ENCODE data around the gene TNFRSF4. TPM values are rescaled to one million over a fixed set of nuclear protein-coding genes. Genes with fewer than 3 reads are reported as not detected.

Gene TNFRSF4
- total RNA-seq, 2 donors from 2014 or later, result 1.2 to 2.3 TPM

DNA sequence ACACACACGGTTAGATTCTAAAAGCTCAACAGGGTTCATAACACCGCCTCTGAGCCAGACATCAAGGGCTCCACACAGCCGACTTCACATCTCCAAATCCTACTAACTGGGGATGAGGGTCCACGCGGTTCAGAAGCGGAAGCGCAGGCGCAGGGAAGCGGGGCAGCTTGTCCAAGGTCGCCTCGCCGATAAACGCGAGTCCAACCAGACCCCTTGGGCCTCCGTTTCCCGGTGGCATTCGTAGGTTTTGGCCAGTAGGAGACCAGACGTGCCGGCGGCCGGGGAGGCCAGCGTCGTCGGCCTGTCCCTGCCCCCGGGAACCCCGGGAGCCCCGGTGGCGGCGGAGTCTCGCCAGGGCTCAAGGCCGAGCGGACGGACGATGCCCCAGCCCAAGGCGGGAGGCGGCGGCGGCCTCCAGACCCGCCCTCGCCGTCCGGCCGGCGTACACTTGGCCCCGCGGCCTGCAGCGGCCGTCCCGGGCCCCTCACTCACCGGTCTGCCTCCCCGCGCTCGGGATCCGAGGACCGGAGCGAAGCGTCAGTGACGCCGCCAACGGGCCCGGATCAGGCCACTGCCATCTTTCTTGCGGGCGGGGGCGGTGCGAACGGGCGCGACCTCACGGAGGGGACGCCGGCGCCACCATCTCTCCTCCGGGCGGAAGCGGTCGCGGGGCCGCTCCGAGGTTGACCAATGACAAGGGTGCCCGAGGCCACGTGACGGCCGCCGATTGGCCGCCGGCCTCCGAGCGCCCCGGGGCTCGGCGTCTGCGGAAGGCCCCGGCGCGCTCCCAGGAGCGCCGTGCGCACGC lies 17.7 kb upstream of the TNFRSF4 start, which contains the start of gene SDF4:
TSS of gene SDF4 (minus strand) at position 602 of the 808 bp plus-strand sequence. CDS start 3,229 bp downstream, outside the sequence.
- no peaks in the 10 kb centered on the region for H3K9me3 ChIP-seq
- H3K27ac ChIP-seq, result peak within 1 kb of the TSS; percentile 90
- H3K4me1 ChIP-seq, result peaks cover 14% of the 10 kb centered on the region
- H3K4me3 ChIP-seq, result peak within 1 kb of the TSS; percentile 93
- no peaks in the 10 kb centered on the region for H3K27me3 ChIP-seq
- peak; percentile 96 for DNase-seq
- TF ChIP-seq, protein P1, sequence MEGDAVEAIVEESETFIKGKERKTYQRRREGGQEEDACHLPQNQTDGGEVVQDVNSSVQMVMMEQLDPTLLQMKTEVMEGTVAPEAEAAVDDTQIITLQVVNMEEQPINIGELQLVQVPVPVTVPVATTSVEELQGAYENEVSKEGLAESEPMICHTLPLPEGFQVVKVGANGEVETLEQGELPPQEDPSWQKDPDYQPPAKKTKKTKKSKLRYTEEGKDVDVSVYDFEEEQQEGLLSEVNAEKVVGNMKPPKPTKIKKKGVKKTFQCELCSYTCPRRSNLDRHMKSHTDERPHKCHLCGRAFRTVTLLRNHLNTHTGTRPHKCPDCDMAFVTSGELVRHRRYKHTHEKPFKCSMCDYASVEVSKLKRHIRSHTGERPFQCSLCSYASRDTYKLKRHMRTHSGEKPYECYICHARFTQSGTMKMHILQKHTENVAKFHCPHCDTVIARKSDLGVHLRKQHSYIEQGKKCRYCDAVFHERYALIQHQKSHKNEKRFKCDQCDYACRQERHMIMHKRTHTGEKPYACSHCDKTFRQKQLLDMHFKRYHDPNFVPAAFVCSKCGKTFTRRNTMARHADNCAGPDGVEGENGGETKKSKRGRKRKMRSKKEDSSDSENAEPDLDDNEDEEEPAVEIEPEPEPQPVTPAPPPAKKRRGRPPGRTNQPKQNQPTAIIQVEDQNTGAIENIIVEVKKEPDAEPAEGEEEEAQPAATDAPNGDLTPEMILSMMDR (IDR thresholded peaks at IDR 0.05), result no peak
- intact Hi-C loops (cut with DNase I), result no loop called here
- H3K9ac ChIP-seq (ENCODE audit: low read depth in 2 of 2, low read length in 2 of 2), result peak within 1 kb of the TSS; percentile 99 to 100
- H3K36me3 ChIP-seq, result peaks cover 10% of the 10 kb centered on the region

DNA sequence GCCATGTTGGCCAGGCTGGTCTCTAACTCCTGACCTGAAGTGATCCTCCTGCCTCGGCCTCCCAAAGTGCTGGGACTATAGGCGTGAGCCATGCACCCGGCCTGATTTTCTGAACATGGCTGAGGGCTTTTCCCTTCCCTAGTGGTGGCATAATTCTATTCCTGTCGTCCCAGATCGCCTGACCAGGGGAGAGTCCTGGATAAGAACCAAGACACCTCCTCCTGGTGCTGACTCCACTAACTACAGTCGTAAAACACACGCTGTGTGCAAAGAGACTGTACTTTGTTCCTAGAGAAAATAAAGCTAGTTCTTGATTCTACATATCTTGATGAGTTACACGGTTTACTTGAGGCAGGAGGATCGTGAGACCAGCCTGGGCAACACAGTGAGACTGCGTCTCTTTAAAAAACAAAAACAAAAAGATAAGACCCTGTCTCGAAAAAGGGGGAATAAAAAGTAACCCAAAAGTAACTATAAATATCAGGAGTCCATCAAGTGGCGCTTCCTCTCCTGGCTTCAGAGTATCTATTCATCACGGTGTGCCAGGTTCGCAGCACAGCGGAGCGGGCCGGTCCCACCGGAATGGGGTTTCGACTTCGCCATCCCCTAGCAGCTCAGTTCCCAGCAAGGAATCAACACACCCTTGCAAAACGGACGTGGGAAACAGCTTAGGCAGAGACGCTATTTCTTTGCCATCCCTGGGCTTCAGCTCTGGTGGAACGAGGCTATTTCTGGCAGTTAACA lies 16.9 kb upstream of the TNFRSF4 start:
- DNase-seq, result peak; percentile 77
- Histone ChIP-seq H3K27me3 (no peaks in the 10 kb centered on the region), H3K9ac (ENCODE audit: low read depth in 2 of 2, low read length in 2 of 2) (peak overlapping the region; percentile 99 to 100), H3K4me1 (peaks cover 14% of the 10 kb centered on the region), H3K36me3 (peaks cover 10% of the 10 kb centered on the region), H3K27ac (peak overlapping the region; percentile 90), H3K9me3 (no peaks in the 10 kb centered on the region), H3K4me3 (peak overlapping the region; percentile 93)
- intact Hi-C loops (cut with DNase I), result no loop called here
- TF ChIP-seq, protein P1 (IDR thresholded peaks at IDR 0.05), result no peak

- Histone ChIP-seq H3K27ac (no peak overlapping the region), H3K9ac (ENCODE audit: low read depth in 2 of 2, low read length in 2 of 2) (no peak overlapping the region), H3K9me3 (no peaks in the 10 kb centered on the region), H3K4me1 (peaks cover 14% of the 10 kb centered on the region), H3K36me3 (peaks cover 10% of the 10 kb centered on the region), H3K4me3 (no peak overlapping the region), H3K27me3 (no peaks in the 10 kb centered on the region)
- TF ChIP-seq, protein P1 (IDR thresholded peaks at IDR 0.05), result no peak
- no peak for DNase-seq
- intact Hi-C loops (cut with DNase I), result loop anchor here (10.0 kb wide), 1 partner anchor 55 kb away; the partner anchor contains the start of gene TTLL10
These were observed 15.8 kb upstream of the TNFRSF4 start for GRCh38 chr1:1229770-1230169.

- Histone ChIP-seq H3K9me3 (no peaks in the 10 kb centered on the region), H3K36me3 (peaks cover 10% of the 10 kb centered on the region), H3K9ac (ENCODE audit: low read depth in 2 of 2, low read length in 2 of 2) (no peak overlapping the region), H3K4me3 (no peak overlapping the region), H3K27ac (no peak overlapping the region), H3K4me1 (peaks cover 14% of the 10 kb centered on the region), H3K27me3 (no peaks in the 10 kb centered on the region)
- intact Hi-C loops (cut with DNase I), result loop anchor here (10.0 kb wide), 1 partner anchor 54 kb away; the partner anchor contains the start of gene TTLL10
- DNase-seq, result no peak
- TF ChIP-seq, protein P1 (IDR thresholded peaks at IDR 0.05), result no peak
These were observed 14.8 kb upstream of the TNFRSF4 start for GRCh38 chr1:1228596-1229321.

DNA sequence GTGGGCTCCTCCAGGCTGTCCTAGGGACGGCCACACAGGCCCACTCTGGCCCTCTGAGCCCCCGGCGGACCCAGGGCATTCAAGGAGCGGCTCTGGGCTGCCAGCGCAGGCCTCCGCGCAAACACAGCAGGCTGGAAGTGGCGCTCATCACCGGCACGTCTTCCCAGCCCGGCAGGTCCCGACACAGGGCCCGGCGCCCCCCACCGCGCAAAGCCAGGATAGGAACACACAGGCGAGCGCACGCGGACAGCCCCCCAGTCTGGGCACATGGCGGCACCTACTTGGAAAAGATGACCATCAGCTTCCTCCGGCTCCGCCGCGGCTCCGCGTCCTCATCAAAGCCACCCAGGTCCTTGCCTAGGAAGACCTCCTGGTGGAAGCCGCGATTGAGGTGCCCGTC lies 14.2 kb upstream of the TNFRSF4 start:
- TF ChIP-seq, protein P1 (IDR thresholded peaks at IDR 0.05), result no peak
- H3K9me3 ChIP-seq, result no peaks in the 10 kb centered on the region
- intact Hi-C loops (cut with DNase I), result loop anchor here (10.0 kb wide), 1 partner anchor 53 kb away; the partner anchor contains the start of gene TTLL10
- no peak overlapping the region for H3K27ac ChIP-seq
- no peaks in the 10 kb centered on the region for H3K27me3 ChIP-seq
- no peak overlapping the region for H3K9ac ChIP-seq (ENCODE audit: low read depth in 2 of 2, low read length in 2 of 2)
- H3K4me1 ChIP-seq, result peaks cover 14% of the 10 kb centered on the region
- no peak for DNase-seq
- H3K36me3 ChIP-seq, result peaks cover 10% of the 10 kb centered on the region
- H3K4me3 ChIP-seq, result no peak overlapping the region

Measured in colonic mucosa (tissue), 4 donors.